ENCODE measurements around the gene LAMA3. TPM values are rescaled to one million over a fixed set of nuclear protein-coding genes. Genes with fewer than 3 reads are reported as not detected.

LAMA3 gene
- total RNA-seq, 1 donor from 2014 or later, result 106 TPM

- intact Hi-C loops (cut with DNase I), result no loop called here
- H3K36me3 ChIP-seq, result no peaks in the 10 kb centered on the region
- peaks cover 17% of the 10 kb centered on the region for H3K4me1 ChIP-seq
- no peaks in the 10 kb centered on the region for H3K27me3 ChIP-seq
- no peaks in the 10 kb centered on the region for H3K9me3 ChIP-seq
- no peak overlapping the region for H3K4me3 ChIP-seq
- H3K27ac ChIP-seq, result no peak overlapping the region
- DNase-seq (ENCODE audit: extremely low spot score in 2 of 2), result no peak
- TF ChIP-seq POLR2A (IDR thresholded peaks at IDR 0.05), result no peak
Observed at GRCh38 chr18:23977719-23978483, 288.6 kb downstream of the LAMA3 start.

- intact Hi-C loops (cut with DNase I), result no loop called here
- Histone ChIP-seq H3K27me3 (no peaks in the 10 kb centered on the region), H3K4me1 (peaks cover 18% of the 10 kb centered on the region), H3K9me3 (no peaks in the 10 kb centered on the region), H3K27ac (no peak overlapping the region), H3K4me3 (no peak overlapping the region), H3K36me3 (no peaks in the 10 kb centered on the region)
- TF ChIP-seq POLR2A (IDR thresholded peaks at IDR 0.05) (no peak), CTCF (IDR thresholded peaks at IDR 0.05) (no peak), POLR2AphosphoS5 (IDR thresholded peaks at IDR 0.05; ENCODE audit: insufficient read depth in 1 of 2, low read depth in 1 of 2) (no peak)
- DNase-seq (ENCODE audit: extremely low spot score in 2 of 2), result no peak
Observed at GRCh38 chr18:23981369-23981980, 292.2 kb downstream of the LAMA3 start.

- peaks cover 18% of the 10 kb centered on the region for H3K4me1 ChIP-seq
- no peaks in the 10 kb centered on the region for H3K27me3 ChIP-seq
- no peak for DNase-seq (ENCODE audit: extremely low spot score in 2 of 2)
- H3K4me3 ChIP-seq, result peak overlapping the region in 1 of 2 donors; percentile 5
- no peak for TF ChIP-seq POLR2A (IDR thresholded peaks at IDR 0.05)
- TF ChIP-seq POLR2AphosphoS5 (IDR thresholded peaks at IDR 0.05; ENCODE audit: insufficient read depth in 1 of 2, low read depth in 1 of 2), result peak in 1 of 2 donors; percentile 68
- TF ChIP-seq CTCF (IDR thresholded peaks at IDR 0.05), result no peak
- peak overlapping the region; percentile 4 for H3K27ac ChIP-seq
- H3K9me3 ChIP-seq, result no peaks in the 10 kb centered on the region
- intact Hi-C loops (cut with DNase I), result no loop called here
- H3K36me3 ChIP-seq, result no peaks in the 10 kb centered on the region
Observed at GRCh38 chr18:23982155-23983079, 293.2 kb downstream of the LAMA3 start.

GRCh38 chr18:23983112-23983511, 293.9 kb downstream of the LAMA3 start:
- Histone ChIP-seq H3K9me3 (no peaks in the 10 kb centered on the region), H3K4me3 (no peak overlapping the region), H3K27ac (no peak overlapping the region), H3K36me3 (no peaks in the 10 kb centered on the region), H3K4me1 (peaks cover 18% of the 10 kb centered on the region), H3K27me3 (no peaks in the 10 kb centered on the region)
- intact Hi-C loops (cut with DNase I), result no loop called here
- DNase-seq (ENCODE audit: extremely low spot score in 2 of 2), result no peak
- TF ChIP-seq CTCF (IDR thresholded peaks at IDR 0.05) (no peak), POLR2AphosphoS5 (IDR thresholded peaks at IDR 0.05; ENCODE audit: insufficient read depth in 1 of 2, low read depth in 1 of 2) (no peak), POLR2A (IDR thresholded peaks at IDR 0.05) (no peak)

GRCh38 chr18:23986600-23987359, 297.5 kb downstream of the LAMA3 start:
- Histone ChIP-seq H3K27me3 (no peaks in the 10 kb centered on the region), H3K4me1 (peaks cover 12% of the 10 kb centered on the region), H3K9me3 (no peaks in the 10 kb centered on the region), H3K4me3 (no peak overlapping the region), H3K27ac (no peak overlapping the region), H3K36me3 (no peaks in the 10 kb centered on the region)
- intact Hi-C loops (cut with DNase I), result no loop called here
- DNase-seq (ENCODE audit: extremely low spot score in 2 of 2), result no peak
- TF ChIP-seq POLR2AphosphoS5 (IDR thresholded peaks at IDR 0.05; ENCODE audit: insufficient read depth in 1 of 2, low read depth in 1 of 2), result no peak
- no peak for TF ChIP-seq POLR2A (IDR thresholded peaks at IDR 0.05)
- no peak for TF ChIP-seq CTCF (IDR thresholded peaks at IDR 0.05)
